ENCODE measurements around the gene DOK3.
"Not testable (repeated sequence)": the region's sequence is repeated elsewhere in the genome, so short reads cannot be mapped to it uniquely, and the experiment has no call there.

DOK3 gene

GRCh38 chr5:177496070-177496726 is 13.4 kb downstream of the DOK3 start:
- DNase-seq, result no peak

GRCh38 chr5:177495243-177496060 is 14.2 kb downstream of the DOK3 start:
- no peak for DNase-seq

- DNase-seq, result no peak
These were observed 15.1 kb downstream of the DOK3 start for GRCh38 chr5:177494346-177495195.

- no peak for DNase-seq
These were observed 15.8 kb downstream of the DOK3 start for GRCh38 chr5:177493795-177494345.

- no peak for DNase-seq
These were observed 16.8 kb downstream of the DOK3 start for GRCh38 chr5:177492841-177493240.

- DNase-seq, result no peak
These were observed 17.5 kb downstream of the DOK3 start for GRCh38 chr5:177491983-177492746.

GRCh38 chr5:177491429-177491945 is 18.1 kb downstream of the DOK3 start:
- DNase-seq, result no peak

GRCh38 chr5:177490992-177491391 is 18.6 kb downstream of the DOK3 start:
- DNase-seq, result no peak

- DNase-seq, result no peak
These were observed 19.2 kb downstream of the DOK3 start for GRCh38 chr5:177490311-177490991.

GRCh38 chr5:177489119-177489716 is 20.4 kb downstream of the DOK3 start:
- DNase-seq, result no peak

- no peak for DNase-seq
These were observed 21.7 kb downstream of the DOK3 start for GRCh38 chr5:177487975-177488374.

GRCh38 chr5:177487144-177487543 is 22.5 kb downstream of the DOK3 start:
- no peak for DNase-seq

- DNase-seq, result no peak
These were observed 23.4 kb downstream of the DOK3 start for GRCh38 chr5:177486256-177486655.

GRCh38 chr5:177485753-177486152 is 23.9 kb downstream of the DOK3 start:
- not testable (repeated sequence) for DNase-seq

- DNase-seq, result no peak
These were observed 24.6 kb downstream of the DOK3 start for GRCh38 chr5:177484902-177485549.

- no peak for DNase-seq
These were observed 25.4 kb downstream of the DOK3 start for GRCh38 chr5:177483994-177484901.

- no peak for DNase-seq
These were observed 26.6 kb downstream of the DOK3 start for GRCh38 chr5:177483042-177483441.

- DNase-seq, result no peak
These were observed 27.2 kb downstream of the DOK3 start for GRCh38 chr5:177482359-177482795.

- DNase-seq, result no peak
These were observed 29.9 kb downstream of the DOK3 start for GRCh38 chr5:177479774-177480173.
